TTC549 (cell line): ENCODE data around the gene UBR4.
"Not testable (repeated sequence)": the region's sequence is repeated elsewhere in the genome, so short reads cannot be mapped to it uniquely, and the experiment has no call there.

ENCODE experiments used
- FAIRE-seq: peaks from 2 replicates; lab custom pipeline; 2012; peaks lifted over from hg19 to GRCh38; lab: Jason Lieb, UNC

UBR4 gene

DNA sequence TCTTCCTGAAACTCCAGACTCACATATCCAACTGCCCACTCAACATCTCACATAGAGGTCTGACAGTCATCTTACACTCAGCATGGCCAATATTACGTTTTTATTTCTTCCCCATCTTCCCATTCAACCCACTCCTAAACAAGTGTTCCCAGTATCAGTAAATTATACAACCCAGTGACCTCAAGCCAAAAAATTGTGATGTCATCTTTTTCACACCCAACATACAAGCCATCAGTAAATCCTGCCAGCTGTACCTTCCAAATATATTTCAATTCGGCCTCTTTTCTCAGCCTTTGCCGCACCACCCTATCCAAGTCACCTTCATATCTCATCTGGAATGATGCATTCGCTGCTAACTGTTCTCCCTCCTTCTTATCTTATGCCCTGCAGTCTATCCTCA is 19.6 kb downstream of the UBR4 start:
- no peak for FAIRE-seq

DNA sequence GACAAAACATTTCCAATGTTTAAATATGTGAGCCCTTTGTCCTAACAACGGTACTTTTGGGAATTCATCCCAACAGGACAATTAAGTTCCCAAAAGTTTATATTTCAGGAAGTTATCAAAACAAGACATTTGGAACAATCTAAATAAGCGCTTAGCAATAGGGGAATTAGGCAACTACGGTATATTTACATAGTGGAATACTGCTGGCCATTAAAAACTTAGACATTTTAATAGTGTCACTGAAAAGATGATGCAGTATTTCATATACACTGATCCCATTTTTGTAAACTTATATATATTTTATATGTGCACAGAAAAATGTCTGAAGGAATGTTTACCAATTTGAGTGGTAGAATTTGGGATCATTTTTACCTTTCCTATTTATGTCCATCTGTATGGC is 20.8 kb downstream of the UBR4 start:
- FAIRE-seq = no peak

DNA sequence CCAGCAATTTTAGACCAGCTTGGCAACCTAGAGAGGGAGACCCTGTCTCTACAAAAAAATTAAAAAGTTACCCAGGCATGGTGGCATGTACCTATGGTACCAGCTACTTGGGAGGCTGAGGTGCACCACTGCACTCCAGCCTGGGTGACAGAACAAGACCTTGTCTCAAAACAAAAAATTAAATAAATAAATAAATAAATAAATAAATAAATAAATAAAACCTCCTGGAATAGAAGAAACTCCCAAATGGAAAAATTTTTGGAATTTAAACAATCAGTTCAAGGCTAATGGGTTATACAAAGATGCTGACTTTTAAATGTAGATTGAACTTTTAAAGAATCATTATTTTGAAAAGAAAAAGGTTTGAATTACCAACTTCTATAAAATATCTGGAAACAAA is 22.2 kb downstream of the UBR4 start:
- FAIRE-seq = no peak

DNA sequence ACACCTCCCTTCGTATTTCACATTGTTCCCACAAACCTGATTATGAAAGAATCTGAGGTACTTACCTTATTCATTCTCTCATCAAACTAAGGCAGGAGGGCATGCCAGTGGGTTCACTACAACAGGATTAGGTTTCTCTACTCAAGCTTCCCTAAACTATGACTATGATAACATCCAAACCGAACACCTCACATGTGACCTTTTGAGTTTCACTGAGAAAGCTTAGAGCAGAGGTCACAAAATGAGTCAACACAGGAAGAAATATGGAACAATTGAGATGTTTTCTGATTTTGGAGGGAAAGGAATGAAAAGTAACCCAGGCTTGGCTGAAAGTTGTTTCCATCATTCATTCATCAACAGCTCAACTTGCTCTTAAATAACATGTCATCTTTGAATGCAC is 24.1 kb downstream of the UBR4 start:
- FAIRE-seq = no peak

DNA sequence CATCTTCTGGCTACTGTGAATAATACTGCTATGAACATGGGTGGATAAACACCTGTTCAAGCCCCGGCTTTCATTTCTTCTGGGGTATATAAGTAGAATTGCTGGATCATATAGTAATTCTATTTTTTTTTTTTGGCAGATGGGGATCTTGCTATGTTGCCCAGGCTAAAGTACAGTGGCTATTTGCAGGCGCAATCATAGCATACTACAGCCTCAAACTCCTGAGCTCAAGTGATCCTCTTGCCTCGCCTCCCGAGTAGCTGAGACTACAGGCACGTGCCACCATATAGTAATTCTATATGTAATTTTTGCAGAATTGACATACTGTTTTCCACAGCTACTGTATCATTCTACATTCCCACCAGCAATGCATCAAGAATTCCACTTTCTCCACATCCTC is 27.8 kb downstream of the UBR4 start:
- FAIRE-seq = no peak

DNA sequence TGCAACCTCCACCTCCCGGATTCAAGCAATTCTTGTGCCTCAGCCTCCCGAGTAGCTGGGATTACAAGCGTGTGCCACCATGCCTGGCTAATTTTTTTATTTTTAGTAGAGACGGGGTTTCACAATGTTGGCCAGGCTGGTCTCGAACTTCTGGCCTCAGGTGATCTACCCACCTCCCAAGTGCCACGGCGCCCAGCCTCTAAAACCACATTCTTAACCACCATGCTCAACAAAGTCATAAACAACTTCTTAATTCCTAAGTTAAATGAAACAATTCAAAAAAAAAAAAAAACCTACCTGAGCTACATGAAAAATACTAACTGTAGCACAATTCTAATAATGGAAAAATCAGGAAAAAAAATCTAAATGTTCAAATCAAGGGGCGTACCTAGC is 29.8 kb downstream of the UBR4 start:
- FAIRE-seq = not testable (repeated sequence)

DNA sequence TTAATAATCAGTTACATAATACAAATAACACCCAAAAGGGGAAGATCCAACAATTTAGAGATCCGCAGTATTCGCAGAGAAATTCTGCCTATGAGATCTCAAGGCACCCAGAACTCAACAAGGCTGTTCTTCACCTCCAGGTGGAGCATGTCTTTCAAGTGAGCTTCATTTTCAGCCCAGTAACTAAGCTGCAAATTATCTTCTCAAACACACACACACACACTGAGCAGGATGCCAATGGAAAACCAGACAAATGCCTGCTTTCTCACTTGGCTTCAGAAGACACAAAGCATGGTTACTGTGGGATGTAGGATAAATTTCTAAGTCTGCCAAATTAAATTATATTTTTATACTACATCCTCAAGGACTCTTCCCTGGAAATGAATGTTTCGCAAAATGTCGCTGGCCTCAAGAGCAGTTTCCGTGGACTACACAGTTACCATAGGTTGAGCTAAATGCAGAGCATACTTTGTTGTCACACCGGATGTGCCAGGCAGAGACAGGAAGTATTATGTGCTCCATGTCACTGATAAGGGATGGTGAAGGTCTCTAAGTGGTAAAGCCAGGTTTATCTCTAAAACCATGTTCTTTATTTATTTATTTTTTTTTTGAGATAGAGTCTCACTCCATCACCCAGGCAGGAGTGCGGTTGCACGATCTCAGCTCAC is 30.3 kb downstream of the UBR4 start:
- no peak for FAIRE-seq

DNA sequence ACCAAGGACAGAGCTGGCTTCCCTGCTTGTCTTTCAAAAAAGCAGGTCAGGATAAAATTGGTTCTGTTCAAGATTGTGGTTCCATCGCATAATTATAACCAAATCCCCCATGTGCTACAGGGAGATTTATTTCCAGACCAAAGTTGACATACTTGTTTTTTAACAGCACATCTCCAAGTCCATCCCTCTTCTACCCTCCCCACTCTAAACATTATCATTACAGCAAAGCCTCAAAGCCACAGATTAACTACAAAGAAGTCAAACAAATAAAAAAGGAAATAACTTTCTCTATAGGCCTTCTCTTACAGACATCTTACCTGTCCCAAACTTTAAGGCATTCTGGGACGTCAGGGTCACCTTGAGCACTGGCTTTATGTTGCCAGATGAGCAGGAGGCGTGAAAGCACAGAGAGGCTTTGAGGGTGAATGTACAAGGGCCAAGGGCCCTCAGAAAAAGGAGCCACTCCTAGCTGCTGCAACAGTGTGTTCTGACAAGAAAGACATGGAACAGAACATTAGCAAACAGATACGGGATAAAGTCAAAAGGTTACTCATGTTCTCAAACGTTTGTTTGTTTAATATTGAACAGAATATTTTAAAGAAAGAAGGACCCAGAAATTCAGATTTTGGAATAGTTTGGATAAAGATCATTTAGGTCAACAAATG is 31.2 kb downstream of the UBR4 start:
- no peak for FAIRE-seq

DNA sequence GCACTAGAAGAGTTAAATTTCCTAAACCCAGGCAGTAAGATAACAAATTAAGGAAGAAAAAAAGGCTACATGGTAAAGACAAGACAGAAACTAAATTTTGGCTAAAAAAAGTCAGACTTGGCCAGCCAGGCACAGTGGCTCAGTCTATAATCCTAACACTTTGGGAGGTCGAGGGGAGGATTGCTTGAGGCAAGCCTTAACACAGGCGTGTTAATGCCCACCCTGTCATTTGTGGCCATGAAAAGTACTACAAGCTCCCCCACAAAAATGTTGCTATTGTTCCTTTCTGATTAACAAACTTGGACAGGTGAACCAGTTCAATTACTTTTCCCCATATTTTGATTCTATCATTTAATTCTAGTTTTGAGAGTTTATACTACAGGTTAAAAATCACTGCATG is 32.3 kb downstream of the UBR4 start:
- no peak for FAIRE-seq

DNA sequence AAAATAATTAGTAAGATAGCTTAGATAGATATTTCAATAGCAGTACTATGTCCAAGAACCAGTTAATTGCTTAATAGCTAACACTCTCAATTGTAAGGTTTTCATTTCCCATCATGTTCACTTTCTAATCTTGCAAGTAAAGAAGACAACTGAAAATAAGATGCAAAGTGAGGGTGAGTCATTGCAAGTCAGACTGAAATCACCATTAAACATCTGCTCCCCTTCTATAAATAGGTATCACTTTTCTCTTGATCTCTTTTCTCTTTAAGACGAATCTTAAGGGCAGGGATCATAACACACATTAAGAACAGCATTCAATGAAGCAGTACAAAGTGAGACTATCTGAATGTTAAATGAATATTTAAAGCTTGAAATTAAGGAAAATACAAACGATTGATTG is 40.4 kb downstream of the UBR4 start:
- no peak for FAIRE-seq

DNA sequence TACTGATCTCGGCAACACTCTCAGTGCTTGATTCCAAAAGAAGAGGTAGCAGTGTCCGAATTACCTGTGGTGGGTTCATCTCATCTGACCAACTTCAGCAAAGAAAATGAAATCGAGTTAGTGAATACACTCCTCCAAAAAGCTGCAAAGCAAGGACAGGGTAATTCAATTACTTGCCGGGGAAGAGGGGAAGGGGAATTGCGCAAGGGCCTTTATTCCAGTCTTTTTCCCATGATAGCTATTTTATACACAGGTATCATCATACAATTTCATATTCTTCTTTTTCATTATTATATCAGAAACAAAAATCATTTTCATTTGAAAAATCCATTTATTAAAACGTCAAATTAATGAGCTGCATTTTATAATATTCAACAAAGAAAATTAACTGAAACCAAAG is 42.9 kb downstream of the UBR4 start:
- no peak for FAIRE-seq

DNA sequence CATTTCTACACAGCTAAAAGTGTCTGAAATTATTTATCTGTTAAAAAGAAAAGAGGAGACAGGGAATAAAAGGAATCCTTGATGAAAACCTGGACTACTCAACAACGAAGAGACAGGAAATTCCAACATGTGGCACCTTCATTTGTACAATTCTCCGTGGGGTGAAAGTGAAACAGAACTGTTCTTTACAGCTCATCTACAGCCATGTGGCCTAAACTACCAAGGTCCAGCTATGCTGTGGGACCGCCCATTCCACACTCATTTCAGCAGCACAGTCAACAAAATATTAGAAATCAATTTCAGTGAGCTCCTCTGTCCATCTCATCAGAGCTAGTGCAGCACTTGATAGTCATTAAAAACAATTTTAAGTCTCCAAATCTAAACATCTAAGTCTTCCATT is 44.0 kb downstream of the UBR4 start:
- no peak for FAIRE-seq

DNA sequence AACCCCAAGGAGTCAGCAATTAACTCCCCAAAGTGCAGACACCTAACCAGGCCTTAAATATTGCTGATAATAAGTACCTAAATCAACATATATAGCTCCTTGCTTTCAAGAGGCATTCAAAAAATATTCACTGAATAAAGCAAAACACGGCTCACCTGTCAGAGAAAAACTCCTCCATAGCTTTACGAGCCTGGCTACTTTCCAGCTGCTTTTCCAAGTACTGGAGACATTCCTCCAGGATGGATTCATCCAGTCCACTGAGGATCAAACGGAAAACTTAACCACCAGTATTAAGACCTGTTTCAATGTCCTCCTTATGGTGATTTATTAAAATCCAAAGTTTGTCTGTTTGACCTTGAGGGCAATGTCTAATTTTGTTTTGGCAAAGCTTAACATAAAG is 44.6 kb downstream of the UBR4 start:
- FAIRE-seq = no peak

DNA sequence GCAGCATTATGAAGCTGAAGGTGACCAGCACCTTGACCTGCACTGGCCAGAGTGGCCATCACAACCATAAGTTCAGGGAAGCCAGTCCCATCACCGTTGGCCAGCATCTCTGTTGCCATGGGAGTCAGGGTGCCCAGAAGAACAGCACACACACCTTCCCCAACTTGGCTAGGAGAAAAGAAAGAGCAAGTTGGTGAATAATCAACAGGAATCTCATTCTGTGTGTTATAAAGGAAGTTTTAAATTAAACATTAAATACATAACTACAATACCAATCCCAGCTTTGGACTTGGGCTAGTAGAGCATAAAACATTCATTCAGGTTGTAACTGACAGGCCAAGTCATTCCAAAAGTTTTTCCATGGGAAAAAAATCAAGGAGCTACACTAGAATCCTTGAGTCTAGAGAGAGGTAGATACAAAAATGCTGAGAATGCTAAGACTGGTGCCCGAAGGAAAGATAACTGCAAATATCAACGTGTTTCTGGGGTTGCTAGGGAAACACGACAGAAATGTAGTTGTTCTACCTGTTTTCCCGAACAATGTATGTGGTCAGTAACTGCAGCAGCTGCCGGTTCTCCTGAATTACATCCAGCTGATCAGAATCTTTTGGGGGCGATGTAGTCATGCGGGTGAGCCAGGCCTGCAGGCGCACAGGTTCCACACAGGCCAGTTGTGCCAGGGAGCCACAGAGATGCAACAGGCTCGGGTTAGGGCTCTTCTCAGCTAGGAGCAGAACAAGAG is 45.6 kb downstream of the UBR4 start:
- FAIRE-seq = no peak

DNA sequence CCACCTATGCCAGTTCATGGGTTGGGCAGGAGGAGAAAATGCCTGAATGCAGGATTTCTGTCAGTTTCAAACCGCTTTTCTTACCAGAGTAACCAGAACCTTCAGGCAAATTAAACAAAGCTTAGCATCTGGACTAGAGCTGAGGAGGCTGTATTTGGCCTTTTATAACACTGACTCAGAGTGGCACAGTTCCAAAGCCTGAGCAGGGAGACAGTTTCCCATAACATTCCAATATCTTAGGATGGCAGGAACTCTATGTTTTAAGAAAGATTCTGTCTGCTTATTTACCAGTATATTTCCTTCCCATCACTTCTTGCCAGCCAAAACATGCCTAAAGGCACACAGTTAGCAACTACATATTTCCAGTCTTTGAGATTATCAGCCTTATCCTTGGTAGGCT is 46.8 kb downstream of the UBR4 start:
- no peak for FAIRE-seq

DNA sequence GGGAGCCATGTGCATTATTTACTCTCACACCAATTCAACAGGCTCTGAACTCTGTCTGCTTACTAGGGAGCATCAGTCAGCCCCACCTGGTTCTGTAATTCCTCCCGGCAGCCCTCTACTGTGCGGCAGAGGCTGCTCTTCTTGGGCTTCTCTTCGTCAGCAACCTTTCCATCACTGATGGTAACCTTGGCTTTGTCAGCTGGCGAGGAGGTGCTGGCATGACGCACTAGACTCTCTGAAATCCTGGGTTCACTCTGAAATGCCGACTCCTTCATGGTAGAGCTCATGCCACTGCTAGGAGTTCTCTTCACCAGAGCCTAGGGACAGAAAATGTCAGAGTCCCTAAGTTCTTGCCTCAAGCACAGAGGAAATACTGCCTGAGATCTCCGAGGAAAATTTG is 49.2 kb downstream of the UBR4 start:
- FAIRE-seq = no peak

DNA sequence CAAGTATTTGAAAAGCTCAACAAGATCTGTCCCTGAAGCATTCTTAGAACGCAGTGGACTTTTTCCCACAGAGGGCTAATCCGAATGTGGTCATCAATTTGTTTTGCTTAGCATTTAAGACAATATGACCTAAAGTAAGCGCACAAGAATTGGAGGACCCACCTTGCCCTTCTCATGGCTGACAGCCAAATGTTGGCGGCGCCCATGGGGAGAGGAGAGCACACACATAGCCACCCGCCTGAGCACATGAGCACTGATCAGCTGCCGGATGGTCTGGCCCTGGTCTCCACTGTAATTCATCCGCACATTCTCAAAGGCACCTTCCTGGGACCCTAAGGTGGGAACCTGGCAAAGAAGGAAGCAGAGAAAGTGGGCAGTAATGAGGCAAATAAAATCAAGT is 52.4 kb downstream of the UBR4 start:
- no peak for FAIRE-seq

DNA sequence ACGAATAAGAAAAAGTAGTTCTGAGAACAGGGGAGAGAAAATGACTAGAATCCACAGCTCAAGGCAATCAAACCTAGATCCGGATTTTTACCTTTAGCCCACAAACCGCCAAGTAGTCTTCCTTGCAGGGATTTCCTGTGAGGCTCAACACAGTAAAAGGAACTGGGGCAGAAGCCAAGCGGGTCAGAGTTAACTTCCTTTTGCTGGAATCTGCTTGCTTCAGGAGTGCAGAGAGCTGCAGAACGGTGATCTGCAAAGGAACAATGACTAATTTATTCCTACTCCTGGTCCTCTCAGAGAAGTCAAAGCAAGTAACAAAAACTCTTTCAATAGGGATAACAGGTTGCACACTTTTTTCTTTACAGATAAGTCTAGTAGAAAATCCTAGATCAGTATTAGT is 53.4 kb downstream of the UBR4 start:
- FAIRE-seq = no peak

DNA sequence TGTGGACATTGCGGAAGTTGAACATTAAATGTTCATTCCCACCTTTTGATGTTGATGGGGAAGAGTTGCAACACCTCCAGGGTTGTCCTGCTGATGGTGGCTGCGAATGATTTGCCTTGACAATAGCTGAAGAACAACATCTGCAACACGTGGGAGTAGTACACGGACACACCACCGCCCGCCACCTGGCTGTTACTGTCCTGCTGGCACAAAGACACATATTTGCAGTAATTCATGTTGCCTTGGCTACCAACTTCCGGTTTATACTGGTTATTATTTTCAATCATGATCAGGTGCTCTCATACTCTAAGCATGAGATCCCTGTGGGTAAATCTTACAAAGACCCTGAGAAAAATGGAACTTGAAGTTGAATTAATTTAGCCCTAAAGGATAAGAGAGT is 55.2 kb downstream of the UBR4 start:
- no peak for FAIRE-seq

DNA sequence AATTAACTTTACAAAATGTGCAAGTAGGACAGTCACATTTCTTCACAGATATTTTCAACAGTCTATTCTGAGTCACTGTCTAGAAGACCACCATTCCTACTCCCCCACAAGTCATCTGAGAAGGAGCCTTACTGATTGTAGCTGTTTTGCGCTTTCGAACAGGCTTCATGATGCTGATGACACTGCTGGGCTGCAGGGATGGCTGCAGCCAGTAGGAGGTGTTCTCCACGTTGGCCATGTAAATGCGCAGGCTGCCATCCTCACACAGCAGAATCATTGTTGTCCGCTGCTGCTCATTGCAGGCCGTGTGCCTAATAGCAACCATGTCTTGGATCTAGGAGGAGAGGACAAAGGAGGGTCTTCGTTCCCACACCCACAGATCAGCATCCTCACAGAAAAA is 56.9 kb downstream of the UBR4 start:
- no peak for FAIRE-seq

DNA sequence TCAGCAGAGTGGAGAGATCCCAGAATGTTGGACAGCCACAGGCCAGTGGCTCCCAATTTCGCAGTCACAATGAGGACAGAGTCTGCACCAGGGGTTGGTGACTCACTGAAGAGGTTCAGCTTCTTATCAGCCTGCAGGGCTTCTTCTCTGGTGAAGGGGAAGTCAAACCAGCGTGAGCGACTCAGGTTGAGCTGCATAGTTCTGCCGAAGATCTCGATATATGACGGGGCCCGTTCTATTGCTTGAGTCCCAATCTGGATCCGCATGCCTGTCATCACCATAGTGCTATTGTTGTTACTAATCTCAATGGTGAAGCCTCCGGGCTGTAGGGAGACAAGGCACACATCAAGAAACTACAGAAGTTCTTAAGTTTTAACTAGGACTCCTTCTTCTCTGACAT is 58.5 kb downstream of the UBR4 start:
- FAIRE-seq = no peak

DNA sequence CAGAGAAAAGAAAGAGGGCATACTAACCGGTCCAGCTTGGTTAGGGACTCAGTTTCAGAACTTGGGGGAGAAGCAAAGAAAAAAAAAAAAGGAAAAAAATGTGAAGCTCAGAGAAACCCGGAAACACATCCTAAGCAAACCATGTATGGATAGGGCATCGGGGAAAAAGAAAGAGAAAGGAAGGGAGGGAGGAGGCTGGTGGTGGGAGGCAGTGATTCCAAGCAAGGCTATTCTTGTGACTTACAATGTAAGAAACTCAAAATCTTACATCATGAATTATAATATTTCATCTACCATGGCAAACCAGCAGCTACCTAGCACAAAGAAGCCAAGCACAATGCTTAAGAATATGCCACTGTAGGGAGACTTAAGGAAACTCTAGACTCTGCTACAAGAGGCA is 60.3 kb downstream of the UBR4 start:
- FAIRE-seq = no peak

DNA sequence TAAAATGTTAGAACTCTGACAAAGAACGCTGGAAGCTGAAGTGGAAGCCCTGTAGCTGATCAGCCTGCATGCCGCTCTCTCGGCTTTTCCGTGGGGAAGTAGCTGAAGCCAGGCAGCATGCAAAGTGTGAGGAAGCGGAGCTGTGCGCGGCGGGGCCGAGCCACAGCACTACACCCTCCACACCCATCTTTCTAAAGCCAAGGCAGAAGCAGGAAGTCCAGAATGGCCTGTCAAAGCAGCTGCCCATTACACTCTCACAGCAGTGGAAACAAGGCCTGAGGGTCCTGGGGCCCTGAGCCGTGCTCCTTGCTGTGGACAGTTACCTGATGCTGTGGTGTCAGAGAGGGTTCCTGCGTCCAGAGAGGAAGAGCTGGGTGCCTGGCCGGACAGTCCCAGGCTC is 69.6 kb downstream of the UBR4 start:
- no peak for FAIRE-seq

DNA sequence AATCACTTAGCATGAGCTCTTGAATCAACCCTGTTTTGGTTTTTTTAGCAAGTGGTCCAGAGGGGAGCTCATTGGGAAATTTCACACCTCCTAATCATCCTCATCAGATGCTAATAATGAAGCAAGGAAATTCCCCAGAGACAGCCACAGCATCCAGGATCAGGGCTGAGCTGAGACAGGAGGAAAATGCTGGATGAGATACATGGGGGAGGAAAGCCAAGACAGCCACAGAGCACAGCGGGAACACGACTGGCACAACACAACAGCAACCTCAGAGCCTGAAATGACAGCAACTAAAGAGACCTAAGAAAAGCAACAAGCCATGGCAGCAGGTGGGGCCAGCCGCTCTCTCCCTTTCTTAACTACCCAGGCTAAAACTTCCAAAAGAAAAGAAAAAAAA is 70.4 kb downstream of the UBR4 start:
- no peak for FAIRE-seq
